Kidney (tissue), 14 donors: Measurements from ENCODE around the gene TLNRD1. TPM values are rescaled to one million over a fixed set of nuclear protein-coding genes. Genes with fewer than 3 reads are reported as not detected.

ENCODE experiments used
- DNase-seq, 5 donors: peaks; one replicate each; pipeline ENCODE4 v3.0.0-alpha.2; 2013 to 2020
- FAIRE-seq: peaks from 2 replicates; lab custom pipeline; 2012; peaks lifted over from hg19 to GRCh38; lab: Jason Lieb, UNC
- H3K27ac ChIP-seq, 2 donors: one replicate each; pipeline ENCODE4 v1.7.0; 2013; ENCODE audit warnings: low read depth in 2 of 2, low read length in 2 of 2, inconsistent platforms in 1 of 2
- H3K27me3 ChIP-seq: one replicate; pipeline ENCODE4 v1.7.1; 2013; ENCODE audit warnings: low read length, inconsistent platforms; ENCODE audit not compliant: control insufficient read depth, insufficient read depth
- H3K36me3 ChIP-seq, 3 donors: one replicate each; pipeline versions ENCODE4 v1.7.0 to v1.7.1; 2013; ENCODE audit warnings: low read length in 3 of 3, control low read depth in 1 of 3, inconsistent platforms in 1 of 3; ENCODE audit not compliant: insufficient read depth in 3 of 3, control insufficient read depth in 2 of 3
- H3K4me1 ChIP-seq, 3 donors: one replicate each; pipeline versions ENCODE4 v1.7.0 to v1.7.1; 2013; ENCODE audit warnings: low read length in 3 of 3, inconsistent platforms in 1 of 3, low read depth in 1 of 3; ENCODE audit not compliant: control insufficient read depth in 2 of 3, insufficient read depth in 2 of 3
- H3K4me3 ChIP-seq, 3 donors: one replicate each; pipeline versions ENCODE4 v1.7.0 to v1.8.1; 2013; ENCODE audit warnings: low read length in 3 of 3, control low read depth in 1 of 3, inconsistent platforms in 1 of 3
- H3K9ac ChIP-seq, 3 donors: one replicate each; pipeline versions ENCODE4 v1.7.0 to v1.7.1; 2013; ENCODE audit warnings: low read length in 3 of 3, control low read depth in 1 of 3, inconsistent platforms in 1 of 3
- H3K9me3 ChIP-seq, 3 donors: one replicate each; pipeline versions ENCODE4 v1.7.0 to v1.7.1; 2013; ENCODE audit warnings: low read length in 3 of 3, control low read depth in 1 of 3, inconsistent platforms in 1 of 3; ENCODE audit not compliant: control insufficient read depth in 2 of 3, insufficient read depth in 1 of 3
- intact Hi-C: fragments of 100-400 bp; cut with DNase I; formaldehyde crosslinking; loops from one replicate; pipeline ENCODE4 v1.11.1; 2022
- polyA plus RNA-seq: library from polyadenylated mRNA; stranded (reverse); fragments of 350-450 nt; fragmentation: Illumina TruSeq; extraction: RNeasy Lipid Tissue Mini Kit (QIAGEN cat#74804); gene quantifications from one replicate; pipeline ENCODE4 v1.2.3, GENCODE V29; 2014; ENCODE audit warnings: low read depth, low replicate concordance; ENCODE audit not compliant: insufficient read depth
- total RNA-seq: library from RNA; stranded (reverse); fragmentation: NEBNext Ultra II Directional; extraction: Animal tissue kit (Norgen Biotek cat#: 25700); gene quantifications from one replicate; pipeline ENCODE4 v1.2.1, GENCODE V29; 2021
- TF ChIP-seq, protein P1 (sequence below): IDR thresholded peaks from 3 replicates; pipeline ENCODE4 v1.5.1; 2012; ENCODE audit warnings: mild to moderate bottlenecking, moderate library complexity, borderline replicate concordance; ENCODE audit not compliant: insufficient read depth; ENCODE audit errors: extremely low read depth
- donor health status: control.
- donor health status: control.
- donor health status: control.
- donor health status: control.
- donor health status: control.
- donor health status: DM: yes; HTN: yes; CAD: no.
- donor health status: Normal renal cell carcinoma (clear cell type).

The TLNRD1 gene
- total and polyA plus RNA-seq, 2 donors from 2014 or later = 7.4 to 16.7 TPM

DNA sequence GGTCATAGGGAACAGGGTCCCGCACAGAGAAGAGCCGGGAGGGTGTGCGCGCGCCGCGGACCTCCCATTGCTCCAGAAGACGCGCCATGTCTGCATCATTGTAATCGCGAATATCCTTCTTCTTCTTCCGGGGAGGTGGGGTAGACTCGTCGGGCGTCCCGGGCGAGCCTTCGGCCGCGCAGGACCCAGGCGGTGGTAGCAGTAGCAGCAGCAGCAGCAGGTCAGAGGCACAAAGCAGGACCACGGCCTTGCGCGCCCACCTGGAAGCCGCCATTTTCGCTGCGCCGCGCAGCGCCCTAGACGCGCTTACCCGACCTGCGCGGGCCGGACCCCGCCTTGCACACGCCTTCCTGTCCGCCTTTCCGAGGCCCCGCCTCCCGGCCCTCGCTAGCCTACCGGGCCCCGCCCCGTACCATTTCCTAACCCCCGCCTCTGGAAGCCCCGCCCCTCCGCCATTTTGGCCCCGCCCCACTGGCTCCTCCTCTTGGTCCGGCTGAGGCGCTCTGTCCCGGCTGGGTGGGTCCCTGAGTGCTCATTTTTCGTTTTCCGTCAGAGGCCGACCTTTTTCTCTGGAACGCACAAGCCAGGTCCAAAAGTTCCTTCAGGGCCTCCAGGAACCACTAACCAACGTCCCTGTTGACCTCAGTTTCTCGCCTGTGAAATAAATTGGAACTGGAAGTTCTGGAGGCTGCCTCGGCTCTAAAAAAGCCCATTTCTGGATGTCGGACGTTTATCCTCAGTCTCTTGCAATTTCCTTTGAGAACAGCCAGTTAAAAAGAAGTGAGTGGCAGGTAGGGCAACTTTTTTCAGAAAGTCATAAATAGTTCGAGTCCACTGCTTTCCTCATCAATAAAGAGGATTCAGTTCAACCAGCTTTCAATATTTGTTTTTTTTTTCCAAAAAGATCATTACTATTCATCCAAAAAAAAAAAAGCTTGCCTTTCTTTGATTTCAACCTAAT, 10.9 kb upstream of the TLNRD1 start, which contains the start of gene MESD:
MESD (minus strand) TSS at position 302 of the 961 bp plus-strand sequence; CDS start at position 274, 28 bp downstream.
- no peaks in the 10 kb centered on the region for H3K27me3 ChIP-seq
- no peaks in the 10 kb centered on the region for H3K9me3 ChIP-seq
- peak within 1 kb of the TSS; percentile 90 to 93 for H3K27ac ChIP-seq
- intact Hi-C loops = no loop called here
- H3K36me3 ChIP-seq = no peaks in the 10 kb centered on the region
- DNase-seq = peak; percentile 98 to 99 (median 98)
- H3K4me1 ChIP-seq = peaks cover 0 to 18% (median 16%) of the 10 kb centered on the region in 3 donors
- H3K4me3 ChIP-seq = peak within 1 kb of the TSS; percentile 79 to 97 (median 90)
- TF ChIP-seq, protein P1, sequence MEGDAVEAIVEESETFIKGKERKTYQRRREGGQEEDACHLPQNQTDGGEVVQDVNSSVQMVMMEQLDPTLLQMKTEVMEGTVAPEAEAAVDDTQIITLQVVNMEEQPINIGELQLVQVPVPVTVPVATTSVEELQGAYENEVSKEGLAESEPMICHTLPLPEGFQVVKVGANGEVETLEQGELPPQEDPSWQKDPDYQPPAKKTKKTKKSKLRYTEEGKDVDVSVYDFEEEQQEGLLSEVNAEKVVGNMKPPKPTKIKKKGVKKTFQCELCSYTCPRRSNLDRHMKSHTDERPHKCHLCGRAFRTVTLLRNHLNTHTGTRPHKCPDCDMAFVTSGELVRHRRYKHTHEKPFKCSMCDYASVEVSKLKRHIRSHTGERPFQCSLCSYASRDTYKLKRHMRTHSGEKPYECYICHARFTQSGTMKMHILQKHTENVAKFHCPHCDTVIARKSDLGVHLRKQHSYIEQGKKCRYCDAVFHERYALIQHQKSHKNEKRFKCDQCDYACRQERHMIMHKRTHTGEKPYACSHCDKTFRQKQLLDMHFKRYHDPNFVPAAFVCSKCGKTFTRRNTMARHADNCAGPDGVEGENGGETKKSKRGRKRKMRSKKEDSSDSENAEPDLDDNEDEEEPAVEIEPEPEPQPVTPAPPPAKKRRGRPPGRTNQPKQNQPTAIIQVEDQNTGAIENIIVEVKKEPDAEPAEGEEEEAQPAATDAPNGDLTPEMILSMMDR = no peak
- no peak for FAIRE-seq
- peak within 1 kb of the TSS; percentile 68 to 97 (median 95) for H3K9ac ChIP-seq

DNA sequence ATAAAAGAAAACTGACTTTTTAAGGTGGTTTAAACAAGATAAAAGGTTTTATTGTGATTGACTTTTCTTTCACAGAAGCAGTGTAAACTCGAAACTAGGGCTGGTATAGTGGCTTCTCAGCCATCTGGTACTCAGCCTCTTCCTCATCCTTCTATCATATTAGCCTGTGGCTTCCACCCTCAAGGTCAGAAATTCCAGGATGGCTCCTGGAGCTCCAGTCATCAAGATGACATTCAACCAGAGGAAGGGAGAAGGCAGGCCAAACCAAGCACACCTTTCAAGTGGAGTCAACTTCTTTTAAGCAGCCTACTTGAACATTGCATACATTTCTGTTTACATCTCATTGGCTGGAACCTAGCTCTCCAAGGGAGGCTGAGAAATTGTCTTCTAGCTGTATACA, 9.8 kb upstream of the TLNRD1 start:
- DNase-seq = no peak
- Histone ChIP-seq H3K4me1 (peaks cover 0 to 20% (median 15%) of the 10 kb centered on the region in 3 donors), H3K27ac (no peak overlapping the region)

DNA sequence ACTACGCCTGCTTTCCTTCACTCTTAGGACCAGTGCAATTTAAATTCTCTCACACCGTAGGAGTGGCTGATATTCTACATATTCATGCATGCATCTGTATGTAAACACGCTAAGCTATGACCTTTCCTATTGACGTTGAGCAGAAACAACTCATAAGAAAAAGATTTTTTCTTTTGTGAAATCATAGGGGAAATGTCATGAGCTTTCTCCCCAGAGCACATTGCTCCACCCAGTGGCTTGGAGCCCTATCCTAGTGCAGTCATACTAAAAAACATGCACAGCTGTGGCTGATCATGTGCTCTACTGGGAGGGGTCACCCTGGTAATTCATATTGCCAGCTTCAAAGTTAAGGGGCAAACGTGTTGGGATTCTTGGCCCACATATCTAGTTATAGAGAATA, 9.3 kb upstream of the TLNRD1 start:
- DNase-seq (no peak), FAIRE-seq (no peak)
- Histone ChIP-seq H3K36me3 (no peaks in the 10 kb centered on the region), H3K4me1 (peaks cover 0 to 19% (median 15%) of the 10 kb centered on the region in 3 donors), H3K27ac (no peak overlapping the region), H3K4me3 (no peak overlapping the region), H3K27me3 (no peaks in the 10 kb centered on the region), H3K9ac (no peak overlapping the region), H3K9me3 (no peaks in the 10 kb centered on the region)
- TF ChIP-seq, protein P1 = no peak
- intact Hi-C loops = no loop called here

More for the DNA sequence above, 9.8 kb upstream of the TLNRD1 start:
- Histone ChIP-seq H3K9me3 (no peaks in the 10 kb centered on the region), H3K4me3 (no peak overlapping the region), H3K27me3 (no peaks in the 10 kb centered on the region), H3K36me3 (no peaks in the 10 kb centered on the region), H3K9ac (no peak overlapping the region)
- TF ChIP-seq, protein P1 = no peak
- no peak for FAIRE-seq
- intact Hi-C loops = no loop called here
